ENCODE results near the gene SLC39A3.

GRCh38 chr19:2735374-2735773, 4.4 kb downstream of the SLC39A3 start:
- TF ChIP-seq, protein P1, sequence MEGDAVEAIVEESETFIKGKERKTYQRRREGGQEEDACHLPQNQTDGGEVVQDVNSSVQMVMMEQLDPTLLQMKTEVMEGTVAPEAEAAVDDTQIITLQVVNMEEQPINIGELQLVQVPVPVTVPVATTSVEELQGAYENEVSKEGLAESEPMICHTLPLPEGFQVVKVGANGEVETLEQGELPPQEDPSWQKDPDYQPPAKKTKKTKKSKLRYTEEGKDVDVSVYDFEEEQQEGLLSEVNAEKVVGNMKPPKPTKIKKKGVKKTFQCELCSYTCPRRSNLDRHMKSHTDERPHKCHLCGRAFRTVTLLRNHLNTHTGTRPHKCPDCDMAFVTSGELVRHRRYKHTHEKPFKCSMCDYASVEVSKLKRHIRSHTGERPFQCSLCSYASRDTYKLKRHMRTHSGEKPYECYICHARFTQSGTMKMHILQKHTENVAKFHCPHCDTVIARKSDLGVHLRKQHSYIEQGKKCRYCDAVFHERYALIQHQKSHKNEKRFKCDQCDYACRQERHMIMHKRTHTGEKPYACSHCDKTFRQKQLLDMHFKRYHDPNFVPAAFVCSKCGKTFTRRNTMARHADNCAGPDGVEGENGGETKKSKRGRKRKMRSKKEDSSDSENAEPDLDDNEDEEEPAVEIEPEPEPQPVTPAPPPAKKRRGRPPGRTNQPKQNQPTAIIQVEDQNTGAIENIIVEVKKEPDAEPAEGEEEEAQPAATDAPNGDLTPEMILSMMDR (IDR thresholded peaks at IDR 0.05; ENCODE audit: low read depth, low read length, poor library complexity, severe bottlenecking), result no peak
- no peak for TF ChIP-seq EZH2phosphoT487 (IDR thresholded peaks at IDR 0.05; ENCODE audit: borderline replicate concordance, low read length)

Measured in DOHH2 (cell line).